ENCODE data around the gene UST. TPM values are rescaled to one million over a fixed set of nuclear protein-coding genes. Genes with fewer than 3 reads are reported as not detected.
"Not testable (repeated sequence)": the region's sequence is repeated elsewhere in the genome, so short reads cannot be mapped to it uniquely, and the experiment has no call there.

UST gene
- total RNA-seq, 1 donor from 2014 or later: 23.2 TPM

GRCh38 chr6:149035766-149036165 lies 288.9 kb downstream of the UST start:
- Mint-ChIP-seq H3K4me3 (ENCODE audit: unreplicated experiment) (no peak overlapping the region), H3K9me3 (ENCODE audit: unreplicated experiment) (no peaks in the 10 kb centered on the region), H3K27me3 (ENCODE audit: unreplicated experiment) (peaks cover 1% of the 10 kb centered on the region), H3K4me1 (ENCODE audit: unreplicated experiment) (peaks cover 8% of the 10 kb centered on the region), H3K27ac (ENCODE audit: unreplicated experiment) (no peak overlapping the region), H3K36me3 (ENCODE audit: low read depth, unreplicated experiment) (no peaks in the 10 kb centered on the region)
- no peak for TF ChIP-seq CTCF (IDR thresholded peaks at IDR 0.05; ENCODE audit: unreplicated experiment)
- no peak for DNase-seq (ENCODE audit: low spot score)

GRCh38 chr6:149037051-149037671 lies 290.3 kb downstream of the UST start:
- no peak overlapping the region for H3K27ac Mint-ChIP-seq (ENCODE audit: unreplicated experiment)
- H3K36me3 Mint-ChIP-seq (ENCODE audit: low read depth, unreplicated experiment): peaks cover 5% of the 10 kb centered on the region
- no peak overlapping the region for H3K4me3 Mint-ChIP-seq (ENCODE audit: unreplicated experiment)
- no peak for DNase-seq (ENCODE audit: low spot score)
- peaks cover 8% of the 10 kb centered on the region for H3K4me1 Mint-ChIP-seq (ENCODE audit: unreplicated experiment)
- no peaks in the 10 kb centered on the region for H3K9me3 Mint-ChIP-seq (ENCODE audit: unreplicated experiment)
- H3K27me3 Mint-ChIP-seq (ENCODE audit: unreplicated experiment): peaks cover 3% of the 10 kb centered on the region
- TF ChIP-seq CTCF (IDR thresholded peaks at IDR 0.05; ENCODE audit: unreplicated experiment): no peak

- H3K27me3 Mint-ChIP-seq (ENCODE audit: unreplicated experiment); H3K4me1 Mint-ChIP-seq (ENCODE audit: unreplicated experiment); DNase-seq (ENCODE audit: low spot score); H3K27ac Mint-ChIP-seq (ENCODE audit: unreplicated experiment); H3K36me3 Mint-ChIP-seq (ENCODE audit: low read depth, unreplicated experiment); H3K9me3 Mint-ChIP-seq (ENCODE audit: unreplicated experiment); H3K4me3 Mint-ChIP-seq (ENCODE audit: unreplicated experiment): not testable (repeated sequence)
Observed at GRCh38 chr6:149039025-149039424, 292.2 kb downstream of the UST start.

GRCh38 chr6:149041953-149042352 lies 295.1 kb downstream of the UST start:
- peaks cover 4% of the 10 kb centered on the region for H3K27me3 Mint-ChIP-seq (ENCODE audit: unreplicated experiment)
- peaks cover 9% of the 10 kb centered on the region for H3K4me1 Mint-ChIP-seq (ENCODE audit: unreplicated experiment)
- no peak for DNase-seq (ENCODE audit: low spot score)
- no peak overlapping the region for H3K27ac Mint-ChIP-seq (ENCODE audit: unreplicated experiment)
- no peak overlapping the region for H3K4me3 Mint-ChIP-seq (ENCODE audit: unreplicated experiment)
- peaks cover 5% of the 10 kb centered on the region for H3K36me3 Mint-ChIP-seq (ENCODE audit: low read depth, unreplicated experiment)
- no peak for TF ChIP-seq CTCF (IDR thresholded peaks at IDR 0.05; ENCODE audit: unreplicated experiment)
- no peaks in the 10 kb centered on the region for H3K9me3 Mint-ChIP-seq (ENCODE audit: unreplicated experiment)

- no peak overlapping the region for H3K27ac Mint-ChIP-seq (ENCODE audit: unreplicated experiment)
- TF ChIP-seq CTCF (IDR thresholded peaks at IDR 0.05; ENCODE audit: unreplicated experiment): peak; percentile 62
- H3K9me3 Mint-ChIP-seq (ENCODE audit: unreplicated experiment): no peaks in the 10 kb centered on the region
- H3K4me1 Mint-ChIP-seq (ENCODE audit: unreplicated experiment): peaks cover 6% of the 10 kb centered on the region
- peak; percentile 63 for DNase-seq (ENCODE audit: low spot score)
- H3K4me3 Mint-ChIP-seq (ENCODE audit: unreplicated experiment): no peak overlapping the region
- peaks cover 5% of the 10 kb centered on the region for H3K36me3 Mint-ChIP-seq (ENCODE audit: low read depth, unreplicated experiment)
- peaks cover 4% of the 10 kb centered on the region for H3K27me3 Mint-ChIP-seq (ENCODE audit: unreplicated experiment)
Observed at GRCh38 chr6:149043476-149044130, 296.8 kb downstream of the UST start.
